Measurements from ENCODE around the gene HSPA12A.

The HSPA12A gene

DNA sequence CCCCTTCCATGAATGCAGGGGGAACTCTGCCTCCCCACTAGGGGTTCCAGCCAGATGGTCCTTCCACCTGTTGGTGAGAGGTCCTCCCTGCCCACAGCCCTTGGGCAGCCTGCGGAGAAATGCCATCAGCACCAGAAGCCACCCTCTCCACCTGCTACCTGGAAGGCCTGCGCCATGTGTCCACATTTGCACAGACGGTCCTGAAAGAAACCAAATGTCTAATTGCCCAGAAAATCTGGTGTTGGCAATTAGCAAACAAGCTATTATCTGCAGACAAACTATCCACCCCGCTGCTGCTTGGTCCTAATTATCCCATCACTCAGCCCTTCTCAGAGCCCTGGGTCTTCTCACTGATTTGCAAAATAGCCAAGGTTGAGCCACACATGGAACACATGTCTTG lies 32.3 kb downstream of the HSPA12A start:
- FAIRE-seq (no peak), DNase-seq (ENCODE audit: insufficient read length, low spot score) (no peak)
- no peak for TF ChIP-seq POLR2A (IDR thresholded peaks at IDR 0.05; ENCODE audit: low read depth, low read length)

GRCh38 chr10:116708877-116709276 lies 33.5 kb downstream of the HSPA12A start:
- FAIRE-seq: no peak
- no peak for DNase-seq (ENCODE audit: insufficient read length, low spot score)
- no peak for TF ChIP-seq POLR2A (IDR thresholded peaks at IDR 0.05; ENCODE audit: low read depth, low read length)

GRCh38 chr10:116708391-116708821 lies 34.0 kb downstream of the HSPA12A start:
- TF ChIP-seq POLR2A (IDR thresholded peaks at IDR 0.05; ENCODE audit: low read depth, low read length): no peak
- FAIRE-seq (no peak), DNase-seq (ENCODE audit: insufficient read length, low spot score) (no peak)

DNA sequence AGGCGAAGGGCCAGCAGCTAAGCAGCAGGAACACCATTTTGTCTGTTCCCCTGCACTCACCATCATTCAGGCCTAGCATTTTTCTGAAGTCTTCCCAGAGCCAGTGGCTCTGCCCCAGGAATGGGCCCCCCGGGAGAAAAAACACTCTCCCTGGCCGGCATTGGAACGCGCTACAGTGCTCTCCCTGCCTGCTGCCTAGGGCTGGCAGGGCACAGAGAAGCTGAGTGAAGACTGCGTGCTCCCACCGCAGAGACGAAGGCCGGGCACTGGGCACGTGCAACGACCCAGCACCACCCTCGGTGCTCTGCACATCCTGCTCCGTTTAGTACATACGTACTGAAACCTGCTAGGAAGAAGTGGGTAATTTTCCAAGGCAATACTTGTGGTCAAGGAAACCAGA lies 34.4 kb downstream of the HSPA12A start:
- DNase-seq (ENCODE audit: insufficient read length, low spot score): no peak
- TF ChIP-seq POLR2A (IDR thresholded peaks at IDR 0.05; ENCODE audit: low read depth, low read length): no peak
- no peak for FAIRE-seq

DNA sequence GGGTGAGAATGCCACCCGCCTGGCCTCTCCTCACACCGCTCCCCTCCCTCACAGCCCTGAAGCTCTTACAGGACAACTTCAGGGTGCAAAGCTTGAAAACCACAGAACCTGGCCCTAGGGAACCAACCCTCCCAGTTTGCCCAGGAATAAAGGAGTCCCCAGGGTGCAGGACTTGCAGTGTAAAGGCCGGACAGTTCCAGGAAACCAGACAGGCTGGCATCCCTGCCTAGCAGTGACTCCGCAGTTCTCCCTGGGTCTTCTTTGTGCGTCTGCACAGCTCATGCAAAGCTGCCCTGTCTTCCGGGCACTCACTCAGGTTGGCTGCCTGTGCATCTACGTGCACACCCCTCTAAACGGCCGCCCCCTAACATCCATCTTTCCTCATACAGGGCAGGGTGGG lies 36.1 kb downstream of the HSPA12A start:
- no peak for DNase-seq (ENCODE audit: insufficient read length, low spot score)
- TF ChIP-seq POLR2A (IDR thresholded peaks at IDR 0.05; ENCODE audit: low read depth, low read length): no peak
- no peak for FAIRE-seq

- TF ChIP-seq POLR2A (IDR thresholded peaks at IDR 0.05; ENCODE audit: low read depth, low read length): no peak
- FAIRE-seq: no peak
Measured at GRCh38 chr10:116705498-116705897, 36.9 kb downstream of the HSPA12A start.

GRCh38 chr10:116704926-116705325 lies 37.4 kb downstream of the HSPA12A start:
- no peak for FAIRE-seq
- TF ChIP-seq POLR2A (IDR thresholded peaks at IDR 0.05; ENCODE audit: low read depth, low read length): no peak
- no peak for DNase-seq (ENCODE audit: insufficient read length, low spot score)

More at GRCh38 chr10:116705498-116705897, 36.9 kb downstream of the HSPA12A start:
- no peak for DNase-seq (ENCODE audit: insufficient read length, low spot score)

- TF ChIP-seq POLR2A (IDR thresholded peaks at IDR 0.05; ENCODE audit: low read depth, low read length): no peak
- no peak for FAIRE-seq
Measured at GRCh38 chr10:116702165-116702564, 40.2 kb downstream of the HSPA12A start.

DNA sequence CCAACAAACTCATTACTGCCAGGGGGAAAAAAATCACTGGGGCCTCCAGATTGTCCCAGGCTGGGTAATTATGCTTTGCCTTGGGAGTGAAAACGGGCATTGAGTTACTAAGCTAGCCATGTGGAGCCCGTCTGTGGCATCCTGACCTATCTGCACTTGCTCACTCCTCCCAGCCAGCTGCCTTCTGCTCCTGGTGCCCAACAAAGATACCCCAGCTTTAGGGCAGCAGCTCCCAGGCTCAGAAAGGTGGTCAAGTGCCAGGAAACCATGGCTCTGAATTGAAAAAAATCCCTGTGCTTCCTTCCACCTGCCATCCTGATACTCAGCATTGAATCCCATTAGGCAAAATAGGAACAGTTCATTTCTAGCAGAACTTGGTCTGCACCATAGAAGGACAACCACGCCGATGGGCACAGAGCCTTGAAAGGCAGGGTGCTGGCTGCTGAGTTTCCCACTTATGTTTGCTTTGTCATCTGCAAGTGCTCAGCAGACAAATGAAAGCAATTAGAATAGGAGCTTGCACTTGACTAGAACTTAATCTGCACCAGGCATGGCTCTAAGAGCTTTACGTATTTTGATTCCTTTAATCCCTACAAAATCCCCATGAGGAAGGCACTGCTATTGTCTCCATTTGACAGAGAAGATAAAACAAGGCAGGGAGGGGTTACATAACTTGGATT lies 42.8 kb downstream of the HSPA12A start:
- FAIRE-seq (no peak), DNase-seq (ENCODE audit: insufficient read length, low spot score) (no peak)
- TF ChIP-seq POLR2A (IDR thresholded peaks at IDR 0.05; ENCODE audit: low read depth, low read length): no peak

More at GRCh38 chr10:116702165-116702564, 40.2 kb downstream of the HSPA12A start:
- DNase-seq (ENCODE audit: insufficient read length, low spot score): no peak

GRCh38 chr10:116699049-116699448 lies 43.3 kb downstream of the HSPA12A start:
- DNase-seq (ENCODE audit: insufficient read length, low spot score): no peak
- FAIRE-seq: no peak
- TF ChIP-seq POLR2A (IDR thresholded peaks at IDR 0.05; ENCODE audit: low read depth, low read length): no peak

- no peak for TF ChIP-seq POLR2A (IDR thresholded peaks at IDR 0.05; ENCODE audit: low read depth, low read length)
- FAIRE-seq (no peak), DNase-seq (ENCODE audit: insufficient read length, low spot score) (no peak)
Measured at GRCh38 chr10:116698364-116698763, 44.0 kb downstream of the HSPA12A start.

DNA sequence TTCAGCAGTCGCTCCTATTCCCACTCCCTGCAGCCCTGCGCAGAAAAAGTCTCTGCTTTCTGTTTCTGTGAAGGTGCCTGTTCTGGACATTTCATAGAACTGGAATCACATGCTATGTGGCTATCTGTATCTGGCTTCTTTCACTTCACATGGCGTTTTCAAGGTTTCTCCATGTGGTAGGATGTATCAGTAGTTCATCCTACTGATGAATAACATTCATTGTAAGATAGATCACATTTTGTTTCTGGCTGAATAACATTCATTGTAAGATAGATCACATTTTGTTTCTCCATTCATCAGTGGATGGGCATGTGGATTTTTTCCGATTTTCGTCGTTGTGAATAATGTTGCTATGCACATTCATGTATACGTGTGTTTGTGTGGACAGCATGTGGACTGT lies 44.5 kb downstream of the HSPA12A start:
- DNase-seq (ENCODE audit: insufficient read length, low spot score) (no peak), FAIRE-seq (no peak)
- TF ChIP-seq POLR2A (IDR thresholded peaks at IDR 0.05; ENCODE audit: low read depth, low read length): no peak

GRCh38 chr10:116696919-116697318 lies 45.4 kb downstream of the HSPA12A start:
- FAIRE-seq: no peak
- DNase-seq (ENCODE audit: insufficient read length, low spot score): no peak
- TF ChIP-seq POLR2A (IDR thresholded peaks at IDR 0.05; ENCODE audit: low read depth, low read length): no peak

- no peak for TF ChIP-seq POLR2A (IDR thresholded peaks at IDR 0.05; ENCODE audit: low read depth, low read length)
- FAIRE-seq (no peak), DNase-seq (ENCODE audit: insufficient read length, low spot score) (no peak)
Measured at GRCh38 chr10:116694927-116695268, 47.5 kb downstream of the HSPA12A start.

DNA sequence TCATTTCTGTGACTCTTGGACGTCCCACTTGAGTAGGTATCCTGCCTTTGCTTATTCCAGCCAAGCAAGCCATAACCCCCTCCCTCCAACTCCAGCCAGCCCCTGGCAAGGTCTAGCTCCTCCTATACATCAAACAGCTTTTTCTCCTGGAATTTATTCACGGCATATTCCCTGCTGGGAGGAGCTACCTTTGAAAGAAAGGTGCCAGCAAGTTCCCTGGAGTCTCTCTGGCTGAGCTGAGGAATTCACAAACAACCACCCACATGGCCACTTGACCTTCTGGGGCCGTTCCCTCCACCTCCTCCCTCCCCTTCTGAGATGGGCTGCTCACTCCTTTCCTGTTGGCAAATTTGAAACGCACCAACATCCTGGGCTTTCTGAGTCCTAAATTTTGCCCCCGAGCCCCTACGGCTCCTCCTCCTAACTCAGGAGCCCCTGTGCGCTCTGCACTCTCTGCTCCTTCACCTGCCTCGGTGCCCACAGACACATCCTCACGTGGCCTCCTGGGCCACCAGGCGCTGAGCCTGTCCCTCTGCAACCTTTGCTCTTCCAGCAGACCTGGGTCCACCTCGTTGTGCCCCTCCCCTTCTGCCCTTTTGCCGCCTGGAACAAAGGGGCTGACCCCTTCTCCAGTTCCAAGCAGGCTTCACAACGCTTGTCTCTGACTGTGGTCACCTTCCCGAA lies 48.0 kb downstream of the HSPA12A start:
- DNase-seq (ENCODE audit: insufficient read length, low spot score): no peak
- no peak for FAIRE-seq
- no peak for TF ChIP-seq POLR2A (IDR thresholded peaks at IDR 0.05; ENCODE audit: low read depth, low read length)

All from H54 (cell line).